NCI-H526 (cell line): ENCODE data around the gene TTLL12.

ENCODE experiments used
- DNase-seq, 2 experiments: peaks; one replicate each; lab custom pipeline; 2025; lab: John Stamatoyannopoulos, UW

TTLL12 gene

DNA sequence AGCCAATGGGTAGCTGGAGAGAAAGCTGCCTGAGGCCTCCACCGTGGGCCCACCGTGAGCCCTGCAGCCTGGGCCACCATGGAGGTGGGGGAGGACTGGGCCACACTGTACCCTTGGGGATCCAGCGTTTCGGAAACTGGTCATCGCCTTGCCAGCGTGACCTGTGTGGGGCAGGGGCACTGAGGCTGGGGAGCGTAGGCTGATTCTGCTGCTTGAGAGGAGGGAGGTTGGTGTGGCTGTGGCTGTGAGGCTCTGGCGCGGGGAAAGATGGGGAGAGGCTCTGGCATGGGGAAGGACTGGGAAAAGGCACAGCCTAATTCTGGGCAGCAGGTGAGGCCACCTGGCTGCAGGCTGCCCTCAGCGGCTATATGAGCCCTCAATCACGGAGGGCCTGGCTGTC is 12.6 kb upstream of the TTLL12 start:
- no peak for DNase-seq

DNA sequence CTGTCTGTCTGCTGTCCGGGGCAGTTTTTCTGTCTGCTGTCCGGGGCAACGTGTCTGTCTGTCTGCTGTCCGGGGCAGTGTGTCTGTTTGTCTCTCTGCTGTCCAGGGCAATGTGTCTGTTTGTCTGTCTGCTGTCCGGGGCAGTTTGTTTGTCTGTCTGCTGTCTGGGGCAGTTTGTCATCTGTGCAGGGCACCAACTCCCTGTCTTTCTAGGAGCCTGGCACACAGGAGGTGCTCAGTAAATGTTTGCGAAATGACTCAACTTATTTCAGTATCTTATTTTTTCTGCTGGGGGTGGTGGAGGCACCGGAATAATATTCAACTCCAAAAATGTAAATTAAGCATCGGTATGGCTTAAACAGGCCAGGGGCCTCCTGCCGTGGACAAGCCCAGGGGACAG is 12.0 kb upstream of the TTLL12 start:
- DNase-seq: no peak

DNA sequence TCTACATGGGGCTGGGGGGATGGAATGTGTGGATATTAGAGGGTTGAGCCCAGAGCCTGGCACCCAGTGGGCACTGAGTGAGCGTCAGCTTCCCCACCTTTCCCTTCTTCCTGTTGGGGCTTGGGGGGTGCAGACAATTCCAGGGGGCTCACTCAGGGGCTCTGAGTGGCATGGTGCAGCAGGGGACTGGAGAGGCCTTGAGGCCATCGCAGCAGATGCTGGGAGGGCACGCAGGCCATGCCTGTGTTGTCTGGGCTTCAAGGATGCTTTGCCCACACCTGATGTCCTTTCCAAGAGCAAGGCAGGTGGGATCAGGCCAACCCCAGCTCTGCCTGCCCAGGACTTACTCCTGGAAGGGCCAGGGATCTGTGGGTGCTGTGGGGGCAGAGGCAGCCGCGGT is 11.2 kb upstream of the TTLL12 start:
- no peak for DNase-seq

GRCh38 chr22:43197271-43197941 is 10.5 kb upstream of the TTLL12 start:
- no peak for DNase-seq

- no peak for DNase-seq
Observed at GRCh38 chr22:43191831-43192230, 4.9 kb upstream of the TTLL12 start.

- no peak for DNase-seq
Observed at GRCh38 chr22:43188829-43189545, 2.1 kb upstream of the TTLL12 start.

DNA sequence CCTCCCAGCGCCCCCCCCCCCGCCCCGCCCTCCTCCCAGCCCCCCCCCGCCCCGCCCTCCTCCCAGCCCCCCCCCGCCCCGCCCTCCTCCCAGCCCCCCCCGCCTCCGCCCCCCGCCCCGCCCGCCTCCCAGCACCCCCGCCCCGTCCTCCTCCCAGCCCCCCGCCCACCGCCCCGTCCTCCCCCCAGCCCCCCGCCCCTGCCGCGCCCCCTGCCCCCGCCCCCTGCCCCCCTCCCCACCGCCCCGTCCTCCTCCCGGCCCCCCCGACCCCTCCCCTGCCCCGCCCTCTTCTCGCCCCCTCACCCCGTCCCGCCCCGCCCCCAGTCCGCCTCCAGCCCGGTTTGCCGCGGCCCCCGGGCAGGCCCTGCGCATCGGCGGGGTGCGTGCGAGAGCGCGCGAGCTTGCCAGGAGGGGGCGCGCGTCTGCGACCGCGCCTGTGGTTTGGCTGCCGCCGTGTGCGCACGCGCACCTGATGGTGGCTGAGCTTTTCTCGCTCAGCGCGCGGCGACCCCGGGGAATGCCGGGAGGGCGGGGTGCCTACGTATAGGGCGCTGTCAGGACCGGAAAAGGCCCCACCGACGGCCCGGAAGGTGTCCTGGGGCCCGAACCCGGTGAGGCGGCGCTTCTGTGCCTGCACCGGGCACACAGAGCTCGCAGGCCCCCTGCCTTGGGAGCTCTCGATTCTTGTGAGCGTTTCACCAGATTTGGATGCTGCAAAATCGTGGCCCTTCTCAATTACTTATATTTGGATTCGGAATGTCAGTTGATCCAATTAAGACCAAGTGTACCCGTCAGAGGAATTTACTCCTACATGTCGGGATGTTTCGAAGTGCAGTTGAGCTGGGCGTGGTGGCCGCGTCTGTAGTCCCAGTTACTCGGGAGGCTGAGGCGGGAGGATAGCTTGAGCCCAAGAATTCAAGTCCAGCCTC is 501 bp upstream of the TTLL12 start:
- peak; percentile 40 to 93 for DNase-seq

DNA sequence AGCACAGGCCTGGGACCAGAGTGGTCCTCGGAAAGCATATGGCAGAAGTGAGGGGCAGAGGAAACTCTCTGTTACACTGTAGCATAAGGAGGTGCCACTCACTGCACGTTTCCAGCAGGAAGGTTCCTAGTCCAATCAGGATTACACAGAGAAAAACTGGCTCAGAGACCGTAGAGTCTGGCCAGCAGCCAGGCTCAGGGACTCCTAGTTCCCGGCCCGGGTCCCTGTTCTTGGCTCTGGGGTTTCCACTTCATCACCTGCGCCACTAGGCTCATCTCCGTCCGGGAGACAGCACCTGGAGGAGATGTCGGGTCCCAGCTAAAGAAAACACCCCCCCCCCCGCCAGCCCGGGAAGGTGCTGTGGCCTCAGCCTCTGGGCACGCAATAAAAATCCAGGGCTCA is 1.1 kb downstream of the TTLL12 start:
- peak in 1 of 2 experiments; percentile 51 for DNase-seq

- no peak for DNase-seq
Observed at GRCh38 chr22:43183496-43184277, 3.2 kb downstream of the TTLL12 start.

- no peak for DNase-seq
Observed at GRCh38 chr22:43182726-43183125, 4.2 kb downstream of the TTLL12 start.

GRCh38 chr22:43182118-43182517 is 4.8 kb downstream of the TTLL12 start:
- DNase-seq: no peak

- DNase-seq: no peak
Observed at GRCh38 chr22:43181321-43182076, 5.4 kb downstream of the TTLL12 start.

DNA sequence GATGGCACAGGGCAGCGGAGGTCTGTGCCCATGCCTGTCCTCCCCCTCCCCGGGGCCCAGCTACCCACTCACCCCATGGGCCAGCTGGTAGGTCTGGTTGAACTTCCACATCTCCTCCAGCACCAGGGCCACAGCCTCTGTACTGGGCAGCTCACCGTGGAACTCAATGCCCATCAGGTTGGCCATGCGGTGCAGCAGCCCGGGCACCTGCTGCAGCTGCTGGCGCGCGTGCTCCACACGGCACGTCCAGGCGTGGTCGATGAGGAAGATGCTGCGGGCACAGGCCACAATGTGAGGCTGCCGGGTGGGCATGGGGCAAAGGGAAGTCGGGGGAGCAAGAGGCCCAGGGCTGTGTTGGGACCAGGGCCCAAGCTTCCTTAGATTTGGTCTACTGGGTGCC is 6.3 kb downstream of the TTLL12 start:
- DNase-seq: no peak

DNA sequence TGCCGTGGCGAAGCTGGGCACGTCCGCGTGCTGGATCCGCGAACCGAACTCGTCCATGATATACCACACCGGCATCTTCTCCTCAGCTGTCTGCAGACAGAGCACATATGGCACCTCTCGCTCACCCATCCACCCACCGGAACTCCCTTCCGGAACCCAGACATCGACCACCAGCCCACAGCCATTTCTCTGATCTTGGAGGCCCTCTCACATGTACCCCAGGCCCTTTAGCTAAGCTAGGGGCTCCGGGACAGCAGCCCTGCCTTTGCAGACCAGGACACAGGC is 7.1 kb downstream of the TTLL12 start:
- DNase-seq: no peak

- no peak for DNase-seq
Observed at GRCh38 chr22:43179146-43179910, 7.6 kb downstream of the TTLL12 start.

DNA sequence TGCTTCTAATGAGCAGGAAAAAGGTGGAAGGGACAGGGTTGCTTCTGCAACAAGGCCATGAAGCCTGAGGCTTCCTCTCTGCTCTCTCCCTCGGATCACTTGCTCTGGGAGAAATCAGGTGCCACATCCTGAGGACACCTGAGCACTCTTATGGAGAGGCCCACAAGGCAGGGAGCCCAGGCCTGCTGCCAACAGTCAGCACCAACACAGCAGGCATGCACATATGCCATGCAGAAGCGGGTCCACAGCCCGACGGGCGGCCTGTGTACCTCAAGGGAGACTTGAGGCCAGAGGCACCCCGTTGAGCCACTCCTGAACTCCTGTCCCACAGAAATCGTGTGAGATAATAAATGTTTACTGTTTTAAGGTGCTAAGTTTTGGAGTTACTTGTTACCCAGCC is 9.5 kb downstream of the TTLL12 start:
- DNase-seq: no peak

DNA sequence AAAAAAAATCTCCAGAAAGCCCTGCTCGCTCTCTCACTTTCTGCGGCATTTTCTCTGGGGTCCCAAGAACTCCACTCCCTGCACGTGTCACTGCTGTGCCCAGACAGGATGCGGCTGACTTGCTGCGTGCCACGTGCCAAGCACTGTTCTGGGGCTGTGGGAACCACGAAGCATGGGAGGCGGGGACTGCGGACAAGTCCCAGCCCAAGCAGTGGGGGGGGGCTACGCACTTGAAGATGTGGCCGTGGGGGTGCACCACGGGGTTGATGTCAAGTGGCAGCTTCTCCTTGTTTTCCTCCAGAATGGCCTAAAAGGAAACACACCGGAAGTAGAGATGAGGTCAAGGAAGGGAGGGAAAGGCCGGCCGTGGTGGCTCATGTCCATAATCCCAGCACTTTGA is 10.8 kb downstream of the TTLL12 start:
- DNase-seq: no peak

- no peak for DNase-seq
Observed at GRCh38 chr22:43174941-43175531, 11.9 kb downstream of the TTLL12 start.

- DNase-seq: no peak
Observed at GRCh38 chr22:43173976-43174720, 12.8 kb downstream of the TTLL12 start.

DNA sequence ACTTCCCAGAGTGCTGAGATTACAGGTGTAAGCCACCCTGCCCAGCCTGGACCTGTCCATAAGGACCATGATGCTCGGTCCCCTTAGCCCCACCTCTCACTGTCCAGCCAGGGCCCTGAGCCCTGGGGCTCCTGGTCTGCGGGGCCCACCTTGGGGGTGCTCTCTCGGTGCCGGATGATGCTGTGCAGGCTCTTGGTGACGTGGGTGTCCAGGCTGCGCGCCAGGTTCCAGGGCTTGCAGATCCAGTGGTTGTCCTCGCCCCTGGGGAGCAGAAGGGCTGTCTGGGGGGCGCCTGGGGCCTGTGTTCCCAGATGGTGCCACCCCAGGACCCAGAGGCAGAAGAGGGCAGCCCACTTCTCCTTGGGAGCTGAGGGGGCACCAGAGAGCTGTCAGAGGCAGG is 13.4 kb downstream of the TTLL12 start:
- DNase-seq: no peak
